PC-3 (cell line): ENCODE data around the gene BNIP5.

Experiments
- EZH2 ChIP-seq: fragments of 300-600 bp; sonication (generic); IDR thresholded peaks from one replicate; pipeline ENCODE4 v1.6.1; 2017; ENCODE audit warnings: antibody characterized with exemption, mild to moderate bottlenecking, low read length; ENCODE audit not compliant: unreplicated experiment
- EZH2phosphoT487 ChIP-seq: fragments of 300-600 bp; sonication (generic); IDR thresholded peaks from 2 replicates; pipeline ENCODE4 v1.6.1; 2018; ENCODE audit warnings: mild to moderate bottlenecking, antibody characterized with exemption, low read length, borderline replicate concordance
- TF ChIP-seq, protein P1 (sequence below): fragments of 300-600 bp; sonication (generic); conservative IDR thresholded peaks from 2 replicates; pipeline ENCODE4 v1.5.1; 2017; ENCODE audit warnings: antibody characterized with exemption, low read depth, mild to moderate bottlenecking, low read length

GRCh38 chr6:36368421-36368820 is 31.7 kb upstream of the BNIP5 start:
- TF ChIP-seq, protein P1, sequence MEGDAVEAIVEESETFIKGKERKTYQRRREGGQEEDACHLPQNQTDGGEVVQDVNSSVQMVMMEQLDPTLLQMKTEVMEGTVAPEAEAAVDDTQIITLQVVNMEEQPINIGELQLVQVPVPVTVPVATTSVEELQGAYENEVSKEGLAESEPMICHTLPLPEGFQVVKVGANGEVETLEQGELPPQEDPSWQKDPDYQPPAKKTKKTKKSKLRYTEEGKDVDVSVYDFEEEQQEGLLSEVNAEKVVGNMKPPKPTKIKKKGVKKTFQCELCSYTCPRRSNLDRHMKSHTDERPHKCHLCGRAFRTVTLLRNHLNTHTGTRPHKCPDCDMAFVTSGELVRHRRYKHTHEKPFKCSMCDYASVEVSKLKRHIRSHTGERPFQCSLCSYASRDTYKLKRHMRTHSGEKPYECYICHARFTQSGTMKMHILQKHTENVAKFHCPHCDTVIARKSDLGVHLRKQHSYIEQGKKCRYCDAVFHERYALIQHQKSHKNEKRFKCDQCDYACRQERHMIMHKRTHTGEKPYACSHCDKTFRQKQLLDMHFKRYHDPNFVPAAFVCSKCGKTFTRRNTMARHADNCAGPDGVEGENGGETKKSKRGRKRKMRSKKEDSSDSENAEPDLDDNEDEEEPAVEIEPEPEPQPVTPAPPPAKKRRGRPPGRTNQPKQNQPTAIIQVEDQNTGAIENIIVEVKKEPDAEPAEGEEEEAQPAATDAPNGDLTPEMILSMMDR, result no peak
- TF ChIP-seq EZH2 (no peak), EZH2phosphoT487 (no peak)
